Measurements from ENCODE around the gene RFTN1.

DNA sequence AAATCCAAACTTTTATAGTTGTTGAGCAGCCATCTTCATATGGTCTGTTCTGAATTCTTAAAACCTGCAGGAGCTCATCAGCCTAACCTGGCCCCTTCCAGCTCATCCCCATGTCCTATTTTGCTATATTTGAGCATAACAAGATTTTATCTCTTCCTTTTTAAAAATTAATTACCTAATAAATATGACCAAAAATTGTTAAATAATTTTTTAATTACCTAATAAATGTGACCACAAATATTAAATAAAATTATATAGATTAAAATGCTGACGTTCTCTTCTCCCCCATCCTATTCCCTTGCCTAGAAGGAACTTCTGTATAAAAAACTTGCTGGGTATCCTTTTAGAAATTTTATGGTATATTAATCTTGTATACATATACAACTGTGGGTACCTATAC, 204.8 kb downstream of the RFTN1 start:
- TF ChIP-seq CTCF (conservative IDR thresholded peaks at IDR 0.05 in 1 of 2, IDR thresholded peaks at IDR 0.05 in 1 of 2; ENCODE audit: low read depth in 1 of 2, low read length in 2 of 2) (no peak), EZH2 (IDR thresholded peaks at IDR 0.05; ENCODE audit: low read length, missing control alignments) (no peak)
